Colon (tissue), 2 donors: Measurements from ENCODE around the gene DDAH1.
A peak's percentile ranks its signal among the peaks of the same experiment; 100 is the strongest.
"Not testable (repeated sequence)": the region's sequence is repeated elsewhere in the genome, so short reads cannot be mapped to it uniquely, and the experiment has no call there.

Experiments used
- FAIRE-seq: peaks from 2 replicates; lab custom pipeline; 2012; peaks lifted over from hg19 to GRCh38; lab: Jason Lieb, UNC
- donor health status: control.
- donor health status: control.

Gene DDAH1

DNA sequence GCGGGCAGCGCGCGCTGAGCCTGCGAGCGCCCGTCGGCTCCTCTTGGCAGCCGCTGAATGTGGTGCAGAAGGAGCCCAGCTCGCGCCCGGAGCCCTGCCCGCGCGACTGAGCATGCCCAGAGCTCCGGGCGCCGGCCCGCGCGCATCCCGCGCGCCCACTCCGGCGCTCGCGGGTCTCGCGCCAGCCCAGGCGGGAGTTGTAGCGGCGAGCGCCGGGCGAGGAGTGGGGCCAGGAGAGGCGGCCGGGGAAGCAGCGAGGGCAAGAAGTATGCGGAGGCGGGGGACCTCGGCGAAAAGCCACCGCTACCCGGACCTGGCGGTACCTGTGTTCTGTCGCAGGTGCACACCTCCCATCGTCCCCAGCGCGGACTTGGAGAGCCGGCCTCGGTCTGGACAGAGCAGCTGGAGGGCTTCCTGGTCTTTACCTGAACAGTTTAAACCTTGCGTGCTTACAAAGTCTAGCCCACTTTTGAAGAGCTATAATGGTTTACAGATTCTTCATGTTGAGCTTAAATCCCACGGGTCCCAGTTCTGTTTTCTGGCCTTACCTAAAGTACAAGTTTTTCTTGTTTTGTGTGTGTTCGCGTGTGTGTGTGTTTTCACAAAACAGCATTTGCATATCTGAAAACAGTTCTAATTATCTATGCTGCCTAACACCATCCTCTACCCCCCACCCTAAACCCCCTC, at the start of gene DDAH1:
DDAH1 (minus strand) TSS at position 61 of the 687 bp plus-strand sequence. CDS start 114 bp downstream, outside the sequence.
- no peak for FAIRE-seq

DNA sequence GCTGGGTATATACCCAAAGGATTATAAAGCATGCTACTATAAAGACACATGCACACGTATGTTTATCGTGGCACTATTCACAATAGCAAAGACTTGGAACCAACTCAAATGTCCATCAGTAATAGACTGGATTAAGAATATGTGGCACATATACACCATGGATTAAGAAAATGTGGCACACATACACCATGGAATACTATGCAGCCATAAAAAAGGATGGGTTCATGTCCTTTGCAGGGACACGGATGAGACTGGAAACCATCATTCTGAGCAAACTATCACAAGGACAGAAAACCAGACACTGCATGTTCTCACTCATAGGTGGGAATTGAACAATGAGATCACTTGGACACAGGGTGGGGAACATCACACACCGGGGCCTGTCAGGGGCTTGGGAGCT, 49.0 kb upstream of the DDAH1 start:
- not testable (repeated sequence) for FAIRE-seq

DNA sequence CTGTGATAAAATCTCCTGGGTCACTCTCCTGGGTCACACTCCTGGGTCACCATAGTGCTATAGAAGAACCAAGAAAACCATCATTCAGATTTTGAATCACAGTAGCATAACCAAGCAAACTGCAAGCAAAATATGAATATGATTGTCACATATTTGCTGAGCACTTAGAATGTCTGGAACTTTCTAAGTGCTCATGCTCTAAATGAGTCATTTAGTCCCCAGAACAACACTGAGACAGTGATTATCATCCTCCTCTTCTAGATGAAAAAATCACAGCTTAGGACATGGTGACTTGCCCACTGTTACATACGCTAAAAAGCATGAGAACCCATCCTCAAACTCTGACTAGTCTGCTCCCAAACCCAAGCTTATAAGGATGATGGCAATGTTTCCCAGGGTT, 39.5 kb upstream of the DDAH1 start:
- FAIRE-seq = no peak

- FAIRE-seq = no peak
Observed at GRCh38 chr1:85502625-85503083, 37.7 kb upstream of the DDAH1 start.

DNA sequence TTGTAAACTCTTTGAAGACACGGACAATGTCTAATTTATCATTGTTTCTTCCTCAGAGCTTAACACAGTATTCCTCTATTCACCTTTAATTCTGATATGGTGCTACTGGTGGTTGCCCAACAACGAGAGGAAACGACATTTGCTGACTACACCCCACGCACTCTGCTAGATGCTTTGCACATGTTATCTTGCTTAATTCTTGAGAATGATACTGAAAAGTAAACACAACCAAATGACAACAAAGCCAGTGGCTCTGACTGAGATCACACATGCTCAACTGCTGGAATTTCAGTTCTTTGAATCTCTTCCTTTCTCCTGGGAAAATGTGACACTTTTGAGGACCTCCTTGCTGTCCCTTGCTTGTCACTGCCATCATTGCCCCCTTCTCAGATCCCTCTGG, 37.2 kb upstream of the DDAH1 start:
- FAIRE-seq = no peak

DNA sequence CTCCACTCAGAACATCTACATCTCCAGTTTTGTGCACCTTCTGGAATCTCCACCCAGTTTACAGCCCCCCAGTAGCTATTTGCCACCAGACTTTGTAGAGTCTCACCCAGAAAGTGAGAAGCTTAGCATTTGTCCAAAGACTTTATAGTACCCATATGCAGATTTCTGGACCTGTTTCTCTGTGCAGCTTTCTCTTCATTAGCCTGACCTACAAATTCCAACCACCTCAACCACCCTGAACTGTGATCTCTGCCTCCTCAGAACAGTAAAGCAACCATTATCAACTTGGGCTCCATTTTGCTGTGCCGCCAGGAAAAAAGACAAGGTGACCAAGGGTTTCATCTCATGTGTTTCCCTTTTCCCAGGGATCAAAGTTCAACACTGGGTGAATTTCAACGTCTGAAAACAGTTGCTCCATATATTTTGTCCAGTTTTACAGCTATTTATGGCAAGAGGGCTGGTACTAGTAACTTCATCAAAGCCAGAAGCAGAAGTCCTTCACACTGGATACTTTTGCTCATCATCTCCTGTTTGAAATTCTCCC, 36.5 kb upstream of the DDAH1 start:
- no peak for FAIRE-seq

DNA sequence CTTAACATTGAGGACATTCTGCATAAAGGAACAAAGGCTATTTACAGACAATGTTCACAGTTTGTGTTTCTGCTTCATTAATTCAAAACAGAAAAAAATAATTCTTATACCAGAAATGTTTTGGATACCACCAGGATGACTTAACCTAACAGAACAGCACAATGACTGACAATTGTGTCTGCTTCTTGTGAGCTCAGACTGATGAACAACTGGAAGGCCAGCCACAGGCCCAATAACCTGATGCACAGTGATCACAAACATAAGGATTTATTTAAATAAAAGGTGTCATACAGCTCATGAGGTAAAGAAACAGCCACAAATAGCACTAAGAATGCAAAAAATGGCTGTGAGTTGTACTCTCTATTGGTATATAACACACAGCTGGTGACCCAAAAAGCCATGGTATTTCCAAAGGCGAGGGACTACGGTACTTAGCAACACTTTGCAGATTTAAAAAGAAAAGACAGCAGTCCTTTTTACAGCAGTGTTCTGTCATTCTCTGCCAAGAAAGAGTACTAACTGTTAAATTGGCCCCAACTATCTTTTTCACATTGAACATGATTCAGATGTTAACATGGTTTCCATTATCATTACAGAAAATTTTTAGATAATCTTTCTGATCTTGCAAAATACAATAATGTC, 32.1 kb upstream of the DDAH1 start:
- no peak for FAIRE-seq

GRCh38 chr1:85495556-85495955, 30.6 kb upstream of the DDAH1 start:
- no peak for FAIRE-seq

GRCh38 chr1:85494904-85495266, 29.9 kb upstream of the DDAH1 start:
- no peak for FAIRE-seq

GRCh38 chr1:85494074-85494903, 29.3 kb upstream of the DDAH1 start:
- no peak for FAIRE-seq

DNA sequence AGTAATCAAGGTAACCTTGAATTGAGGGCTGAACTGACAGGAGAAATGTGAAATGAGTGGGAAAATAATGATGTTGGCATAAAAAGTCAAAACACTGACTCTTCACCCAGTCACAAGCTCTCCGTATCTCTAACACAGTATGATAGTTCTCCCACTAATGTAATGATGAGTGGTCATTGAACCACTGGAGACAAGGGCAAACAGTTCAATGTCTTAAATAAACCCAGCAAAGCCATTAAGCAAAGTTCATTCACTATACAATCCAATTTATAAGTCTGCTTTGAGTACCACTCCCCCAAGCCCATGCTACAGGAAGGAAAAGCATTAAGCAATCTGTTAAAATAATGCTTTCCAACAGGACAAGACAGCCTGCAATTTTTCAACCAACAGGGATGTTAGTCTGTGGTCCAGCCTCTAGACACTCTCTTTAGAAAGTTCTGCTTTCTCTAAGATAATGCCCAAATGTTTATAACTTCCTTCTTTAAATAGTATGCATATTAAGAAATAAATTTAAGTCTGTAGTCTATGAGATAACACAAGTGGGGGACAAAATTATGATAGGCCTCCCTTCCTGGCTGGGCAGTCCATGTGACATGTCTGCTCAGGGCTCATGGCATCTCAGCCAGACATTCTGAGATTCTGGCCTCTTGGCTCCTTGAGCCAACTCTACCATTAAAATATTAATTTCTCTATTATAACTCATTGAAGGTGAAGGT, 25.5 kb upstream of the DDAH1 start:
- FAIRE-seq = no peak

GRCh38 chr1:85488126-85488525, 23.2 kb upstream of the DDAH1 start:
- FAIRE-seq = no peak

GRCh38 chr1:85485516-85485915, 20.6 kb upstream of the DDAH1 start:
- no peak for FAIRE-seq

GRCh38 chr1:85484716-85485115, 19.8 kb upstream of the DDAH1 start:
- FAIRE-seq = no peak

GRCh38 chr1:85484264-85484663, 19.3 kb upstream of the DDAH1 start:
- FAIRE-seq = no peak

GRCh38 chr1:85481688-85482087, 16.7 kb upstream of the DDAH1 start:
- no peak for FAIRE-seq

- FAIRE-seq = peak; percentile 66
Observed at GRCh38 chr1:85480566-85480965, 15.6 kb upstream of the DDAH1 start.

DNA sequence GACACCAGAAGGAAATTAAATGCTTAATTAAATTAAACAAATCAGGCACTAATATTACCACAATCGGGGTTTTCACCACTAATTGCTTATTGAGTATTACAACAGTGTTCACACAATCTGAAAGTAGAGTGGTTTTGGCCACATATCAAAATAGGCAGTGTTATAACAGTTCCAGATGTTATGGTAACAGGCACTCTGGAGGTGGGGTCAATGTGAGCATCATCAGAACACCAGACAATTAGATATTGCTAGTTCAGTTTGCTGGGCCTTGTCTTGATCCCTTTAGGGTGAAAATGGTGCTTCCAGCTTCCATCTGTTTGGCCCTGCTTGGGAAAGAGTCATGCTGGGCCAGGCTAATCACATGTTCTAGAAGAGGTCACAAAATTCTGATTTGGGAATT, 14.5 kb upstream of the DDAH1 start:
- no peak for FAIRE-seq

- FAIRE-seq = no peak
Observed at GRCh38 chr1:85478366-85478765, 13.4 kb upstream of the DDAH1 start.

DNA sequence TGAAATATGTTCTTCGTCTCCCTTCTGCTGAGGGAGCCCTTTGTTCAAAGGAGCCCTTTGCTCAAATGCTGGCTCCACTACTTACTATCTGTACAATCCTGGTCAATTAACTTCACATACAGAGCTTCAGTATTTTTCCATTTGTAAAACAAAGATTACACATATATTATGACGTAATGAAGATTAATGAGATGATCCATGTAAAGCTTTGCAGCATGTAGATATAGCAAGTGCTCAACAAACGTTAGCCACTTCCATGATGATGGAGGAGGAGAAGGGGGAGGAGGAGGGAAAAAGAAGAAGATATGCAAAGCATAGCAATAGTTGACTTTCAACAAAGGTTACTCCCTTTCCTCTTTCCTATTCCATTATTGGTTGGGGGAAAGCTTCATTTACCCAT, 10.1 kb upstream of the DDAH1 start:
- no peak for FAIRE-seq

DNA sequence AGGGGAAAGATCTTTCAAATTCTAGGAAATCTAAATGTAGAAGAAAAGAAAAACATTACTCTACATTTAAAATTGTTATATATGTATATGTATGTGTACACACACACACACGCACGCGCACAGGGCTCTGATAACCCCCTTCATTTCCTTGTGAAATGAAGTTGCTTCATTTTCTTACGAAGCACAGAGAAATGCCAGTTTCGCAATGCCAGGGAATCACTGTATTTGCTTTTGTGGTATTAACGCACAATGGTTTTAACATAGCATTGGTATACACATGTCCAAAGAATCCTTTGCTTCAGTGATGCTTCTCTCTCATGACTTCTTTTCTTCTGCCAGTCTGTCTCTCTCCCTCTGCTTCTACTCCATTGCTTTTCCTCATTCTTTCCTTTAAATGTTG, 8.4 kb upstream of the DDAH1 start:
- FAIRE-seq = no peak

DNA sequence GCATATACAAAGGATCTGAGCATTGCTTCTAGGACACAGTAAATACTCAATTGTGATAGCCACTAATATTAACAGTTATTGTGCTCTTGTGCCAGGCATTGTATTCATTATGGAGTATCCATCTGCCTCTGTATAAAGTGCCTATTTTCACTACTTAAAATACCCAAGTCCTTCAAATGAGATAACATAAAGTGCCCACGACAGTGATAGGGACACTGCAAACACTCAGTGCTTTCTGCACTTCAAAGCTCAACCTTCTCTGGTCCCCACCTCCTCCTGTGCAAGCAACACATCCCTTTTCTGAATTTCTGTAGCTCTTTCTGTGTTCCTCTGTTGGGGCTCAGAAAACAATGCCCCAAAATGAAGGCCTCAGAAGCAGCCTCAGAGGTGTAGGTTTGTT, 6.6 kb upstream of the DDAH1 start:
- no peak for FAIRE-seq
